Neuronal stem cell (in vitro differentiated cells): Measurements from ENCODE around the gene TBKBP1.
A peak's percentile ranks its signal among the peaks of the same experiment; 100 is the strongest.

Experiments used
- DNase-seq: peaks from one replicate; pipeline ENCODE4 v3.0.0-alpha.2; 2013; ENCODE audit warnings: low spot score
- H2AFZ ChIP-seq: one replicate; pipeline ENCODE4 v1.6.1; 2013; ENCODE audit warnings: mild to moderate bottlenecking, low read length, inconsistent platforms
- H2AK5ac ChIP-seq: 2 replicates; pipeline ENCODE4 v1.6.1; 2013; ENCODE audit warnings: low read depth, mild to moderate bottlenecking, inconsistent platforms, low read length, moderate library complexity, mixed read lengths
- H2BK120ac ChIP-seq: 2 replicates; pipeline ENCODE4 v1.6.1; 2013; ENCODE audit warnings: low read depth, mild to moderate bottlenecking, inconsistent platforms, low read length, moderate library complexity, mixed read lengths
- H2BK12ac ChIP-seq: one replicate; pipeline ENCODE4 v1.6.1; 2013; ENCODE audit warnings: low read length, inconsistent platforms
- H2BK15ac ChIP-seq: 2 replicates; pipeline ENCODE4 v1.6.1; 2013; ENCODE audit warnings: mild to moderate bottlenecking, low read length, inconsistent platforms, mixed read lengths
- H2BK5ac ChIP-seq: one replicate; pipeline ENCODE4 v1.6.1; 2013; ENCODE audit warnings: inconsistent platforms, mild to moderate bottlenecking, low read length, moderate library complexity
- H3K14ac ChIP-seq: one replicate; pipeline ENCODE4 v1.6.1; 2013; ENCODE audit warnings: low read length, inconsistent platforms
- H3K18ac ChIP-seq: 2 replicates; pipeline ENCODE4 v1.6.1; 2013; ENCODE audit warnings: low read length, inconsistent platforms
- H3K23ac ChIP-seq: 2 replicates; pipeline ENCODE4 v1.6.1; 2013; ENCODE audit warnings: low read depth, mild to moderate bottlenecking, mixed read lengths, low read length, inconsistent platforms; ENCODE audit not compliant: poor library complexity
- H3K27ac ChIP-seq: replicated peaks from 3 replicates; pipeline ENCODE4 v1.5.1; 2013; ENCODE audit warnings: low read length, inconsistent platforms
- H3K27me3 ChIP-seq, 3 experiments: 2 replicates each; pipeline ENCODE4 v1.6.1; 2013; ENCODE audit warnings: low read length in 3 of 3, mild to moderate bottlenecking in 2 of 3, inconsistent platforms in 1 of 3, low read depth in 1 of 3, mixed read lengths in 1 of 3, moderate library complexity in 1 of 3; ENCODE audit not compliant: control insufficient read depth in 3 of 3, insufficient read depth in 3 of 3
- H3K36me3 ChIP-seq, 2 donors: replicated peaks in 1 of 2; 2 replicates each; pipeline ENCODE4 v1.6.1; 2013; ENCODE audit warnings: low read length in 2 of 2; ENCODE audit not compliant: control insufficient read depth in 2 of 2, insufficient read depth in 2 of 2
- H3K4ac ChIP-seq: 2 replicates; pipeline ENCODE4 v1.6.1; 2013; ENCODE audit warnings: inconsistent platforms, mild to moderate bottlenecking, low read length, moderate library complexity
- H3K4me1 ChIP-seq, 2 donors: 1 replicate in 1 of 2; 2 replicates in 1 of 2; pipeline ENCODE4 v1.6.1; 2013; ENCODE audit warnings: low read length in 2 of 2, low read depth in 1 of 2; ENCODE audit not compliant: control insufficient read depth in 2 of 2, insufficient read depth in 1 of 2
- H3K4me2 ChIP-seq: one replicate; pipeline ENCODE4 v1.6.1; 2013; ENCODE audit warnings: mild to moderate bottlenecking, low read length, inconsistent platforms; ENCODE audit not compliant: insufficient read depth, poor library complexity, severe bottlenecking
- H3K4me3 ChIP-seq, 2 donors: 2 replicates each; pipeline ENCODE4 v1.5.1; 2013; ENCODE audit warnings: low read length in 2 of 2, mild to moderate bottlenecking in 2 of 2, inconsistent platforms in 1 of 2, moderate library complexity in 1 of 2
- H3K79me1 ChIP-seq: one replicate; pipeline ENCODE4 v1.6.1; 2013; ENCODE audit warnings: low read depth, mild to moderate bottlenecking, inconsistent platforms, low read length, moderate library complexity
- H3K9ac ChIP-seq: one replicate; pipeline ENCODE4 v1.6.1; 2013; ENCODE audit warnings: mild to moderate bottlenecking, low read depth, low read length, inconsistent platforms; ENCODE audit not compliant: poor library complexity
- H3K9me3 ChIP-seq, 2 donors: replicated peaks in 1 of 2; 2 replicates each; pipeline versions ENCODE3 to v1.6.1; 2013; ENCODE audit warnings: low read length in 2 of 2, mild to moderate bottlenecking in 2 of 2, inconsistent platforms in 1 of 2, low read depth in 1 of 2, mixed read lengths in 1 of 2, moderate library complexity in 1 of 2; ENCODE audit not compliant: control insufficient read depth in 2 of 2, insufficient read depth in 1 of 2
- H4K8ac ChIP-seq: one replicate; pipeline ENCODE4 v1.6.1; 2013; ENCODE audit warnings: low read depth, mild to moderate bottlenecking, inconsistent platforms, low read length, moderate library complexity
- H4K91ac ChIP-seq: one replicate; pipeline ENCODE4 v1.6.1; 2013; ENCODE audit warnings: low read length, low read depth, mild to moderate bottlenecking, inconsistent platforms; ENCODE audit not compliant: poor library complexity
- WGBS, 2 donors: extraction: QIAGEN DNeasy Blood & Tissue Kit; methylation state at CpG; one replicate each; pipeline ENCODE4 v1.1.7; 2013; ENCODE audit warnings: missing lambda C conversion rate in 2 of 2, mixed read lengths in 1 of 2; ENCODE audit not compliant: insufficient read length in 2 of 2, insufficient replicate concordance in 1 of 2; ENCODE audit errors: extremely low coverage in 2 of 2; 5-methylcytosine and 5-hydroxymethylcytosine counted together

The TBKBP1 gene

DNA sequence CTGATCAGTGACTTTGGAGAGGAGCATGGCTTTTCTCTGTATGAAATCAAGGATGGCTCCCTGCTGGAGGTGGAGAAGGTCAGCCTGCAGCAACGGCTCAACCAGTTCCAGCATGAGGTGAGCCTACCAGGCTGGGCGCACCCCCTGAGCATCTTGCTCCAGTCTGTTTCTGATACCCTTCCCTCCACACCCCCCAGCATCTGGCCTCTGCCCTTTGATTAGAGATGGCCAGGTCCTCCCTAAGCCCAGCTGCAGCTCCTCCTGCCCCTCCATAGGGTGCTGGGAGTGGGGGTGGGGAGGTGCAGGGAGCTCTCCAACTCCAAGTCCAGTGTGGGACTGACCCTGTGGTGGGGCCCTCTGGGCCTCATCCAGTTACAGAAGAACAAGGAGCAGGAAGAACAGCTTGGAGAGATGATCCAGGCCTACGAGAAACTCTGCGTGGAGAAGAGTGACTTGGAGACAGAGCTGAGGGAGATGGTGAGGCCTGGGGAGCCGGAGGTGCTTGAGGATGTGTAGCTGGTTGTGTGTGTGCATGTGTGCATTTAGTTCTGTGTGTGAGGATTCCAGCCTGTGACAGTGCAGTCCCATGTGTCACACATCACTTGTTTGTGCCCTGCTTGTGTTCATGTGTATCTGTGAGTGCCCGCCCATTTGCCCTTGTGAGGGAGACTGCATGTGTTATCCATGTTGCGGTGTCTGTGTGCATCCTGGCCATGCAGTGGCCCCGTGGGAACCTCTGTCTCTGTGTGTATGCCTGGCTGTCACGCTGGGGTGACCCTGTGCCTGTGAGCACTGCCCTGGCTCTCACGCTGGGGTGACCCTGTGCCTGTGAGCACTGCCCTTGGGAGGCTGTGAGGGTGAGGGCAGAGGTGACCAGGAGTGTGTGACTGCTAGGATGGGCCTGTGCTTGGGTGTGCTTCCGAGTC lies 3.0 kb downstream of the TBKBP1 start:
- Histone ChIP-seq H2BK15ac (no peak overlapping the region), H3K9ac (peak overlapping the region; percentile 70), H2BK5ac (no peak overlapping the region), H3K23ac (peak overlapping the region; percentile 43), H4K8ac (peak overlapping the region; percentile 57), H3K79me1 (peaks cover 8% of the 10 kb centered on the region), H3K4me1 (peaks cover 30 to 32% of the 10 kb centered on the region in 2 donors), H2AFZ (no peak overlapping the region), H3K4me3 (peak overlapping the region in 1 of 2 donors; percentile 49), H2BK12ac (peak overlapping the region; percentile 41), H3K36me3 (peaks cover 7 to 27% of the 10 kb centered on the region in 2 donors), H3K4me2 (no peak overlapping the region), H3K18ac (peak overlapping the region; percentile 19), H2AK5ac (peak overlapping the region; percentile 42), H3K9me3 (no peaks in the 10 kb centered on the region), H3K27ac (no peak overlapping the region), H4K91ac (no peak overlapping the region), H2BK120ac (no peak overlapping the region), H3K14ac (no peak overlapping the region), H3K4ac (no peak overlapping the region), H3K27me3 (no peaks in the 10 kb centered on the region)
- no CpG with 5 or more reads among the region's 11 CpGs for WGBS, 2 donors
- DNase-seq = no peak

DNA sequence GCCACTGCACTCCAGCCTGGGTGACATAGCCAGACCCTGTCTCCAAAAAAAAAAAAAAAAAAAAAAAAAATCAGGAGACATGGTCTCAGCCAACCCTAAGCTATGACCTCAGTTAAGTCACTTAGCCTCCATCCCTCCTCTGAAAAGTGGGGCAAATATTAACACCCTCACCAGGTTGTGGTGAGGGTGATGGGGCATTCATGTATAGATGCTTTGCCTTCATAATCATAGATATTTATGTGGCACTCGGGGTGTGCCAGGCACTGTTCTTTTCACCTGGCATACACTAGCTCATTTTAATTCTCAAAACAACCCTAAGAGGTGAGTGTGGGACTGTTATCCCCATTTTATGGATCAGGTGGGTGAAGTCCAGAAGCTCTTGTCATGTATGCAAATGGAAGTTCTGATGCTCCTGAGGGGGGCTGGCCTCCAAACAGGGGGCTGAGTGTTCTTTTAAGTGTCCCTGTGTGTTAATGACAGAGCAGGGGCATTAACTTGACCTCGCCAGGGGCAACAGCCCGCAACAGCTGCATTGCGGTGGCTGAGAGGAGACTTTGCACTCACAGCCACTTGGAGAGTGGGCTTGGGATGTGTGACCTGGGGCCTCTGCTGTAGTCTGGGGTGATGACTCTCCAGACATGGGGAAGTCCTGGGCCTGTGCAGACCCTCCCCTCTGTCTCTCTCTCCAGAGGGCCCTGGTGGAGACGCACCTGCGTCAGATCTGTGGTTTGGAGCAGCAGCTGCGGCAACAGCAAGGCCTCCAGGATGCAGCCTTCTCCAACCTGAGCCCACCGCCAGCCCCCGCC lies 4.1 kb downstream of the TBKBP1 start:
- Histone ChIP-seq H4K8ac (no peak overlapping the region), H2BK12ac (no peak overlapping the region), H3K79me1 (peaks cover 8% of the 10 kb centered on the region), H2BK5ac (no peak overlapping the region), H3K4me1 (peaks cover 24 to 25% of the 10 kb centered on the region in 2 donors), H2AK5ac (no peak overlapping the region), H2AFZ (no peak overlapping the region), H3K4ac (no peak overlapping the region), H3K36me3 (peaks cover 7 to 27% of the 10 kb centered on the region in 2 donors), H3K9me3 (no peaks in the 10 kb centered on the region), H3K27me3 (no peaks in the 10 kb centered on the region), H3K23ac (no peak overlapping the region), H3K18ac (no peak overlapping the region), H2BK15ac (no peak overlapping the region), H3K27ac (no peak overlapping the region), H3K4me2 (no peak overlapping the region), H2BK120ac (no peak overlapping the region), H3K14ac (no peak overlapping the region), H3K9ac (no peak overlapping the region), H4K91ac (no peak overlapping the region), H3K4me3 (no peak overlapping the region)
- DNase-seq = no peak
- no CpG with 5 or more reads among the region's 9 CpGs for WGBS, 2 donors

DNA sequence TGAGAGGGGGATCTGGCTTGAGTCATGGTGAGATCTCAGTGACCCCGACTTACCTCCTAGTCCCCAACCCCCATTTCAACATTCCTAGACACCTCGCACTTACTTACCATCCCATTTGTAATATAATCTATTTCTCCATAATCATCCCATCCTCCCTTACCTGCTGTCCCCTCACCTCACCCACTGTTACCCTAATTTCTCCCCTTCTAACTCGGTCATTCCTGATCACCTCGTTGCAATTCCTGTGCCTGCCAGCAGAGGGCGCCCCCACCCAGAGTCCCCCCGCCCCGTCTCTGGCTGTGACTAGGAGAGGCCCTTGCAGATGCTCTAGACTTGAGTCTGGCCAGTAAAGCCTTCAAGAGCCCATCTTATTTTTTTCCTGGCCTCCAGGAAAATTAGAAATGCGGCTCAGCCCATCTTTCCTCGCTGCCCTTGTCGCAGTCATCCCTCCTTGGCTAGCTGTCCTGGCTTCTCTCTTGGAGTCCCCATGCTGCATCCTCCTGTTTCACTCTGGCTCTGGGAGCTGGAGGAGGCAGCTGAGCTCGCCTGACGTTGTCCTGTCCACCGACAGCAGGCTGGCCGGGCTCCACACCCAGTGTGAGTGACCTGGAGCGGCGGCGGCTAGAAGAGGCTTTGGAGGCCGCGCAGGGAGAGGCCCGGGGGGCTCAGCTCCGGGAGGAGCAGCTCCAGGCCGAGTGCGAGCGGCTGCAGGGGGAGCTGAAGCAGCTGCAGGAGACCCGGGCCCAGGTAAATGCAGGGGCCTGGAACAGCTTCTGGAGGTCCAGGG lies 5.0 kb downstream of the TBKBP1 start:
- Histone ChIP-seq H2BK15ac (no peak overlapping the region), H3K36me3 (peaks cover 7 to 27% of the 10 kb centered on the region in 2 donors), H2BK120ac (no peak overlapping the region), H2BK12ac (no peak overlapping the region), H3K4me2 (no peak overlapping the region), H2AFZ (no peak overlapping the region), H2AK5ac (peak overlapping the region; percentile 94), H4K8ac (no peak overlapping the region), H3K9me3 (no peaks in the 10 kb centered on the region), H3K4me1 (peaks cover 21% of the 10 kb centered on the region in 2 donors), H3K23ac (no peak overlapping the region), H3K18ac (no peak overlapping the region), H3K14ac (peak overlapping the region; percentile 56), H3K27me3 (no peaks in the 10 kb centered on the region), H3K9ac (peak overlapping the region; percentile 9), H4K91ac (no peak overlapping the region), H3K4ac (no peak overlapping the region), H3K27ac (no peak overlapping the region), H2BK5ac (no peak overlapping the region), H3K79me1 (peaks cover 8% of the 10 kb centered on the region), H3K4me3 (no peak overlapping the region)
- DNase-seq = peak; percentile 54
- no CpG with 5 or more reads among the region's 25 CpGs for WGBS, 2 donors
